K562 (cell line): ENCODE results near the gene MMP17. TPM values are rescaled to one million over a fixed set of nuclear protein-coding genes. Genes with fewer than 3 reads are reported as not detected.

Experiments used
- BRD4 ChIP-seq: fragments of 200-600 bp; sonication (generic); IDR thresholded peaks from 2 replicates; pipeline ENCODE4 v1.6.1; 2017; ENCODE audit warnings: inconsistent platforms
- ERF ChIP-seq: fragments of 450-650 bp; formaldehyde crosslinking; IDR thresholded peaks from 2 replicates; pipeline ENCODE4 v1.4.0; 2020; ENCODE audit warnings: mild to moderate bottlenecking, mixed read lengths
- GTF2A2 ChIP-seq: IDR thresholded peaks from 2 replicates; pipeline ENCODE4 v1.6.1; 2016; ENCODE audit warnings: mild to moderate bottlenecking, missing genetic modification characterization, missing compliant biosample characterization
- HNRNPUL1 ChIP-seq: fragments of 200-400 bp; formaldehyde crosslinking; IDR thresholded peaks from 2 replicates; pipeline ENCODE4 v1.6.1; 2017; ENCODE audit warnings: low read length
- L3MBTL2 ChIP-seq: fragments of 450-650 bp; IDR thresholded peaks from 2 replicates; pipeline ENCODE4 v1.6.1; 2016; ENCODE audit warnings: mild to moderate bottlenecking, moderate library complexity
- MAFG ChIP-seq: fragments of 450-650 bp; conservative IDR thresholded peaks from 2 replicates; pipeline ENCODE4 v1.6.1; 2016; ENCODE audit warnings: missing genetic modification characterization, missing compliant biosample characterization
- NFATC3 ChIP-seq: fragments of 450-650 bp; IDR thresholded peaks from 2 replicates; pipeline ENCODE4 v1.6.1; 2017; ENCODE audit warnings: mild to moderate bottlenecking
- NFIX ChIP-seq: fragments of 250-450 bp; sonication (Bioruptor Pico); IDR thresholded peaks from 2 replicates; pipeline ENCODE4 v1.4.0; 2020; ENCODE audit warnings: low read depth, mild to moderate bottlenecking, moderate library complexity
- RBM39 ChIP-seq: fragments of 200-400 bp; formaldehyde crosslinking; optimal IDR thresholded peaks from 2 replicates; pipeline ENCODE3; 2018; ENCODE audit warnings: low read depth, low read length
- RNF2 ChIP-seq: sonication (generic); IDR thresholded peaks from 2 replicates; pipeline ENCODE4 v1.6.1; 2016
- SMAD2 ChIP-seq: fragments of 150-350 bp; IDR thresholded peaks from 2 replicates; pipeline ENCODE4 v1.6.1; 2014; ENCODE audit warnings: low read depth, mild to moderate bottlenecking, low read length
- SMARCE1 ChIP-seq: fragments of 450-650 bp; IDR thresholded peaks from 2 replicates; pipeline ENCODE4 v1.7.1; 2016; ENCODE audit warnings: mild to moderate bottlenecking
- TCFL5 ChIP-seq: fragments of 250-450 bp; sonication (Bioruptor Pico); conservative IDR thresholded peaks from 2 replicates; pipeline ENCODE4 v1.6.1; 2021; ENCODE audit warnings: mild to moderate bottlenecking, moderate library complexity, matching md5 sums
- ZNF133 ChIP-seq: fragments of 250-450 bp; sonication (Bioruptor Pico); IDR thresholded peaks from 2 replicates; pipeline ENCODE4 v1.4.0; 2020; ENCODE audit warnings: mild to moderate bottlenecking
- ZNF134 ChIP-seq: fragments of 250-450 bp; sonication (Bioruptor Pico); conservative IDR thresholded peaks from 2 replicates; pipeline ENCODE4 v1.4.0; 2020
- ZNF445 ChIP-seq: fragments of 250-450 bp; sonication (Bioruptor Pico); IDR thresholded peaks from 2 replicates; pipeline ENCODE4 v1.4.0; 2020; ENCODE audit warnings: low read depth, mild to moderate bottlenecking, moderate library complexity
- ZNF551 ChIP-seq: fragments of 250-450 bp; sonication (Bioruptor Pico); IDR thresholded peaks from 2 replicates; pipeline ENCODE4 v1.5.0; 2021; ENCODE audit warnings: mild to moderate bottlenecking, moderate library complexity
- polyA plus RNA-seq, 8 experiments: library from polyadenylated mRNA; depleted of rRNA in 4 of 8; stranded (reverse) in 5 of 8; unstranded in 3 of 8; fragments of >200 nt; fragmentation: Nextera tagmentation in 2 of 8; fragmentation: Illumina TruSeq in 1 of 8; extraction: Ambion mirVana in 2 of 8; extraction: Trizol in 1 of 8; gene quantifications; 2 replicates each; pipeline versions ENCODE4 v1.2.1 to v1.2.3, GENCODE V29; 2011 to 2014; ENCODE audit warnings: inconsistent platforms in 1 of 8, missing spikeins in 1 of 8
- total RNA-seq, 7 experiments: library from RNA; depleted of rRNA in 6 of 7; stranded (reverse); fragments of >200 nt in 6 of 7; fragmentation: Illumina TruSeq in 2 of 7; extraction: Trizol in 2 of 7; gene quantifications; 2 replicates each; pipeline versions ENCODE4 v1.2.1 to v1.2.3, GENCODE V29; 2011 to 2021; ENCODE audit warnings: low replicate concordance in 1 of 7
- TF ChIP-seq, protein P1 (sequence below): sonication (generic); formaldehyde crosslinking; IDR thresholded peaks from 2 replicates; pipeline ENCODE4 v1.8.0; 2022; ENCODE audit warnings: mild to moderate bottlenecking, missing genetic modification reagents
- TF ChIP-seq, protein P2 (sequence below), 3 experiments: fragments of 200-800 bp in 1 of 3; fragments of 250-450 bp in 1 of 3; fragments of 450-650 bp in 1 of 3; sonication (Bioruptor Pico) in 1 of 3; sonication (Bioruptor generic) in 1 of 3; formaldehyde crosslinking in 1 of 3; IDR thresholded peaks; 2 replicates each; pipeline versions ENCODE4 v1.6.1 to v1.8.0; 2016 to 2022; ENCODE audit warnings: mild to moderate bottlenecking in 2 of 3, missing genetic modification characterization in 2 of 3, missing compliant biosample characterization in 1 of 3, moderate library complexity in 1 of 3
- TF ChIP-seq, protein P3 (sequence below): fragments of 450-650 bp; IDR thresholded peaks from 2 replicates; pipeline ENCODE4 v1.6.1; 2018; ENCODE audit warnings: mild to moderate bottlenecking, low read depth; ENCODE audit not compliant: partially characterized antibody
- TF ChIP-seq, protein P4 (sequence below): fragments of 250-450 bp; sonication (Bioruptor Pico); IDR thresholded peaks from 2 replicates; pipeline ENCODE4 v1.8.0; 2021; ENCODE audit warnings: mild to moderate bottlenecking, moderate library complexity

Gene MMP17
- total and polyA plus RNA-seq, 9 of the 15 experiments (the other 6 are each of a cell fraction or from before 2014, with no cell fraction given): 1.1 to 21.2 (median 17.1) TPM; not detected in 2

DNA sequence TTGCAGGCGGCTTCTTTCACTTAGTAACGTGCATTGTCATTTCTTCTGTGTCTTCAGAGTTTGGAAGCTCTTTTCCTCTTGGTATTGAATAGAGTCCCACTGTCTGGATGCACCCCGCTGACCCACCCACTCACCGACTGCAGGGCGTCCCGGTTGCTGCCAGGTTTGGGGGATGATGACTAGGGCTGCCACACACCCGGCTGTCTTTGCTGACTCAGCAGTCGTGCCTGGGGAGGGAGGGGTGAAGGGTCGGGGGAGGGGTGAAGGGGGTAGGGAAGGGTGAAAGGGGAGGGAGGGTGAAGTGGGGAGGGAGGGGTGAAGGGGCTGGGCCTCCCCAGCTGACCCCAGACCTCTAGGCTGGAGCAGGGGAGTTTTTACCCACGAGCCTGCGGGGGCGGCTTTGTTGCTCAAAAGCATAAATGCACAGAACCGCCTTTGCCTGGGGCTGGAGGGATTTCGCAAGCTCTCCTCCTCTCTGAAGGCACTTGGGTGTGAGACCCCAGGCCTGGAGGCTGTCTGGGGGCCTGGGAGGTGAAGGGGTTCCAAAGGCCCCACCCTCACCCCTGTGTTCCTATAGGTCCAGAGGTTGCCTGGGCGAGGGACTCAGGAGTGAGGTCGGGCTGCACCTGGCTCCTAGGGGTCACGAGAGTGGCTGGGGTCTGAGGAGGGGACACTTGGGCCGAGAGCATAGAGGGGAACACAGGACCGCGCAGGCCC is 35.0 kb downstream of the MMP17 start (continued):
- TF ChIP-seq ERF (CRISPR knock-in tag) (no peak), BRD4 (no peak), GTF2A2 (no peak), NFATC3 (no peak), RBM39 (no peak), MAFG (tag) (peak; percentile 97), ZNF134 (CRISPR knock-in tag) (no peak), SMARCE1 (0 out of 2 replicates have a peak, but pooled peaks have one; percentile 8), ZNF551 (CRISPR knock-in tag) (no peak), ZNF445 (CRISPR knock-in tag) (no peak), RNF2 (no peak), SMAD2 (no peak), L3MBTL2 (no peak), TCFL5 (CRISPR knock-in tag) (no peak), ZNF133 (no peak), NFIX (CRISPR knock-in tag) (no peak), HNRNPUL1 (no peak)
- TF ChIP-seq, protein P1, sequence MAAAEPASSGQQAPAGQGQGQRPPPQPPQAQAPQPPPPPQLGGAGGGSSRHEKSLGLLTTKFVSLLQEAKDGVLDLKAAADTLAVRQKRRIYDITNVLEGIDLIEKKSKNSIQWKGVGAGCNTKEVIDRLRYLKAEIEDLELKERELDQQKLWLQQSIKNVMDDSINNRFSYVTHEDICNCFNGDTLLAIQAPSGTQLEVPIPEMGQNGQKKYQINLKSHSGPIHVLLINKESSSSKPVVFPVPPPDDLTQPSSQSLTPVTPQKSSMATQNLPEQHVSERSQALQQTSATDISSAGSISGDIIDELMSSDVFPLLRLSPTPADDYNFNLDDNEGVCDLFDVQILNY (CRISPR knock-in tag): no peak
- TF ChIP-seq, protein P2, sequence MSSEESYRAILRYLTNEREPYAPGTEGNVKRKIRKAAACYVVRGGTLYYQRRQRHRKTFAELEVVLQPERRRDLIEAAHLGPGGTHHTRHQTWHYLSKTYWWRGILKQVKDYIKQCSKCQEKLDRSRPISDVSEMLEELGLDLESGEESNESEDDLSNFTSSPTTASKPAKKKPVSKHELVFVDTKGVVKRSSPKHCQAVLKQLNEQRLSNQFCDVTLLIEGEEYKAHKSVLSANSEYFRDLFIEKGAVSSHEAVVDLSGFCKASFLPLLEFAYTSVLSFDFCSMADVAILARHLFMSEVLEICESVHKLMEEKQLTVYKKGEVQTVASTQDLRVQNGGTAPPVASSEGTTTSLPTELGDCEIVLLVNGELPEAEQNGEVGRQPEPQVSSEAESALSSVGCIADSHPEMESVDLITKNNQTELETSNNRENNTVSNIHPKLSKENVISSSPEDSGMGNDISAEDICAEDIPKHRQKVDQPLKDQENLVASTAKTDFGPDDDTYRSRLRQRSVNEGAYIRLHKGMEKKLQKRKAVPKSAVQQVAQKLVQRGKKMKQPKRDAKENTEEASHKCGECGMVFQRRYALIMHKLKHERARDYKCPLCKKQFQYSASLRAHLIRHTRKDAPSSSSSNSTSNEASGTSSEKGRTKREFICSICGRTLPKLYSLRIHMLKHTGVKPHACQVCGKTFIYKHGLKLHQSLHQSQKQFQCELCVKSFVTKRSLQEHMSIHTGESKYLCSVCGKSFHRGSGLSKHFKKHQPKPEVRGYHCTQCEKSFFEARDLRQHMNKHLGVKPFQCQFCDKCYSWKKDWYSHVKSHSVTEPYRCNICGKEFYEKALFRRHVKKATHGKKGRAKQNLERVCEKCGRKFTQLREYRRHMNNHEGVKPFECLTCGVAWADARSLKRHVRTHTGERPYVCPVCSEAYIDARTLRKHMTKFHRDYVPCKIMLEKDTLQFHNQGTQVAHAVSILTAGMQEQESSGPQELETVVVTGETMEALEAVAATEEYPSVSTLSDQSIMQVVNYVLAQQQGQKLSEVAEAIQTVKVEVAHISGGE (CRISPR knock-in tag; IDR thresholded peaks at IDR 0.05): 0 out of 6 replicates have a peak, but pooled peaks of 1 of the 3 experiments have one; percentile 21
- TF ChIP-seq, protein P3, sequence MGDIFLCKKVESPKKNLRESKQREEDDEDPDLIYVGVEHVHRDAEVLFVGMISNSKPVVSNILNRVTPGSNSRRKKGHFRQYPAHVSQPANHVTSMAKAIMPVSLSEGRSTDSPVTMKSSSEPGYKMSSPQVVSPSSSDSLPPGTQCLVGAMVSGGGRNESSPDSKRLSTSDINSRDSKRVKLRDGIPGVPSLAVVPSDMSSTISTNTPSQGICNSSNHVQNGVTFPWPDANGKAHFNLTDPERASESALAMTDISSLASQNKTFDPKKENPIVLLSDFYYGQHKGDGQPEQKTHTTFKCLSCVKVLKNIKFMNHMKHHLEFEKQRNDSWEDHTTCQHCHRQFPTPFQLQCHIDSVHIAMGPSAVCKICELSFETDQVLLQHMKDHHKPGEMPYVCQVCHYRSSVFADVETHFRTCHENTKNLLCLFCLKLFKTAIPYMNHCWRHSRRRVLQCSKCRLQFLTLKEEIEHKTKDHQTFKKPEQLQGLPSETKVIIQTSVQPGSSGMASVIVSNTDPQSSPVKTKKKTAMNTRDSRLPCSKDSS: no peak
- TF ChIP-seq, protein P4, sequence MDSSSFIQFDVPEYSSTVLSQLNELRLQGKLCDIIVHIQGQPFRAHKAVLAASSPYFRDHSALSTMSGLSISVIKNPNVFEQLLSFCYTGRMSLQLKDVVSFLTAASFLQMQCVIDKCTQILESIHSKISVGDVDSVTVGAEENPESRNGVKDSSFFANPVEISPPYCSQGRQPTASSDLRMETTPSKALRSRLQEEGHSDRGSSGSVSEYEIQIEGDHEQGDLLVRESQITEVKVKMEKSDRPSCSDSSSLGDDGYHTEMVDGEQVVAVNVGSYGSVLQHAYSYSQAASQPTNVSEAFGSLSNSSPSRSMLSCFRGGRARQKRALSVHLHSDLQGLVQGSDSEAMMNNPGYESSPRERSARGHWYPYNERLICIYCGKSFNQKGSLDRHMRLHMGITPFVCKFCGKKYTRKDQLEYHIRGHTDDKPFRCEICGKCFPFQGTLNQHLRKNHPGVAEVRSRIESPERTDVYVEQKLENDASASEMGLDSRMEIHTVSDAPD: no peak
